MCF 10A (cell line): Measurements from ENCODE around the gene GPR39. TPM values are rescaled to one million over a fixed set of nuclear protein-coding genes. Genes with fewer than 3 reads are reported as not detected.

ENCODE experiments used
- BruUV-seq: library from RNA; stranded (reverse); fragments of 400-500 nt; replicated peaks from 2 replicates; lab custom pipeline; 2021; lab: Mats Ljungman, UMichigan
- CTCF ChIA-PET: fragments of 300-600 bp; sonication (Branson Sonifier 250); formaldehyde crosslinking; extraction: SDS; loops from one replicate; lab custom pipeline; 2021; ENCODE audit warnings: antibody characterized with exemption, inconsistent platforms; lab: Yijun Ruan, JAX
- POLR2A ChIA-PET: fragments of 300-600, 350-650 bp; sonication (Branson Sonifier 250); formaldehyde crosslinking; extraction: SDS; loops from one replicate; lab custom pipeline; 2020; ENCODE audit warnings: antibody characterized with exemption, inconsistent platforms; lab: Yijun Ruan, JAX
- DNase-seq: peaks from one replicate; pipeline ENCODE4 v3.0.0-alpha.2; 2018; ENCODE audit not compliant: unreplicated experiment
- H3K27ac Mint-ChIP-seq: one replicate; pipeline ENCODE4 v1.8.0; 2022; ENCODE audit warnings: mild to moderate bottlenecking, low read depth, mixed read lengths; ENCODE audit not compliant: unreplicated experiment
- H3K27me3 Mint-ChIP-seq: one replicate; pipeline ENCODE4 v1.8.0; 2022; ENCODE audit warnings: mixed read lengths; ENCODE audit not compliant: insufficient read depth, unreplicated experiment
- H3K36me3 Mint-ChIP-seq: one replicate; pipeline ENCODE4 v1.8.0; 2022; ENCODE audit warnings: mild to moderate bottlenecking, moderate library complexity, mixed read lengths; ENCODE audit not compliant: insufficient read depth, unreplicated experiment
- H3K4me1 Mint-ChIP-seq: one replicate; pipeline ENCODE4 v1.8.0; 2022; ENCODE audit warnings: mixed read lengths; ENCODE audit not compliant: insufficient read depth, unreplicated experiment
- H3K4me3 Mint-ChIP-seq: one replicate; pipeline ENCODE4 v1.8.0; 2022; ENCODE audit warnings: mild to moderate bottlenecking, moderate library complexity, mixed read lengths; ENCODE audit not compliant: unreplicated experiment
- H3K9me3 Mint-ChIP-seq: one replicate; pipeline ENCODE4 v1.8.0; 2022; ENCODE audit warnings: mixed read lengths; ENCODE audit not compliant: unreplicated experiment
- intact Hi-C: fragments of 100-400 bp; cut with micrococcal nuclease; formaldehyde crosslinking; loops from 2 replicates; pipeline ENCODE4 v1.14.1; 2022
- total RNA-seq: library from RNA; stranded (reverse); gene quantifications from 2 replicates; pipeline ENCODE4 v1.2.3, GENCODE V29; 2022
- TF ChIP-seq, protein P1 (sequence below): fragments of 200-600 bp; IDR thresholded peaks from one replicate; pipeline ENCODE4 v1.8.0; 2022; ENCODE audit warnings: antibody characterized with exemption, mild to moderate bottlenecking; ENCODE audit not compliant: unreplicated experiment

Gene GPR39
- total RNA-seq, 1 experiment from 2014 or later, result 7.2 TPM

DNA sequence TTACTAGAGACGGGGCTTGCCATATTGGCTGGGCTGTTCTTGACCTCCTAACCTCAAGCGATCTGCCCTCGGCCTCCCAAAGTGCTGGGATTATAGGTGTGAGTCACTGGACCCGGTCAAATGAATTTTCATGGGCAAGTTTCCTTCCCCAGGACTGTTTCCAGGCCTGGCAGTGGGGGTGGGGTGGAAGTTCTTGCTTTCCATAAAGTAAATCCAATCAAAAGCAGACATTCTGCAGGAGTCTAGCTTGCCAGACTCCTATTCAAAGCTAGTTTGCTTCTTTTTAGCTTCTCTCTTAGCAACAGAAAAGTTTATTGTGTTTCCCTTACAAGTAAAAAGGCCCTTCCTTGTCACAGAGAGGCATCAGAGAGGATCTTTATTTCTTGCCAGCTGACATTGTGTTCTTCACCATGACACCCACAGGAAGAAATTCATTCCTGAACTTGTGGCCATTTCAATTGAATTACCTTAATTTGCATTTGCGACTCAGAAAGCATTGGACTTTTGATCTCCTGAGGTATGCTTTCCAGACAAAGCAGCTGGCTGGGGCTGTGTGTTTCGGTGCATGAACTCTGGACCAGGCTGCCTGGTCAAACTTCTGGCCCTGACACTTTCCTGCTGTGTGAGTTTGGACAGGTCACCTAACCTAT is 215.5 kb downstream of the GPR39 start:
- no peak overlapping the region for H3K27ac Mint-ChIP-seq
- no peaks in the 10 kb centered on the region for H3K36me3 Mint-ChIP-seq
- peaks cover 3% of the 10 kb centered on the region for H3K4me1 Mint-ChIP-seq
- intact Hi-C loops, result no loop called here
- peak; percentile 46 for DNase-seq
- peaks cover 8% of the 10 kb centered on the region for H3K9me3 Mint-ChIP-seq
- CTCF ChIA-PET, result interaction anchor here (0.7 to 1.2 kb wide), 2 partner anchors 14 to 17 kb away, joined by 3 read pairs; no protein-coding TSS in a partner anchor
- no peak overlapping the region for H3K4me3 Mint-ChIP-seq
- POLR2A ChIA-PET, result no interaction called here
- TF ChIP-seq, protein P1, sequence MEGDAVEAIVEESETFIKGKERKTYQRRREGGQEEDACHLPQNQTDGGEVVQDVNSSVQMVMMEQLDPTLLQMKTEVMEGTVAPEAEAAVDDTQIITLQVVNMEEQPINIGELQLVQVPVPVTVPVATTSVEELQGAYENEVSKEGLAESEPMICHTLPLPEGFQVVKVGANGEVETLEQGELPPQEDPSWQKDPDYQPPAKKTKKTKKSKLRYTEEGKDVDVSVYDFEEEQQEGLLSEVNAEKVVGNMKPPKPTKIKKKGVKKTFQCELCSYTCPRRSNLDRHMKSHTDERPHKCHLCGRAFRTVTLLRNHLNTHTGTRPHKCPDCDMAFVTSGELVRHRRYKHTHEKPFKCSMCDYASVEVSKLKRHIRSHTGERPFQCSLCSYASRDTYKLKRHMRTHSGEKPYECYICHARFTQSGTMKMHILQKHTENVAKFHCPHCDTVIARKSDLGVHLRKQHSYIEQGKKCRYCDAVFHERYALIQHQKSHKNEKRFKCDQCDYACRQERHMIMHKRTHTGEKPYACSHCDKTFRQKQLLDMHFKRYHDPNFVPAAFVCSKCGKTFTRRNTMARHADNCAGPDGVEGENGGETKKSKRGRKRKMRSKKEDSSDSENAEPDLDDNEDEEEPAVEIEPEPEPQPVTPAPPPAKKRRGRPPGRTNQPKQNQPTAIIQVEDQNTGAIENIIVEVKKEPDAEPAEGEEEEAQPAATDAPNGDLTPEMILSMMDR, result no peak
- BruUV-seq, result no TSS peak
- H3K27me3 Mint-ChIP-seq, result no peaks in the 10 kb centered on the region

DNA sequence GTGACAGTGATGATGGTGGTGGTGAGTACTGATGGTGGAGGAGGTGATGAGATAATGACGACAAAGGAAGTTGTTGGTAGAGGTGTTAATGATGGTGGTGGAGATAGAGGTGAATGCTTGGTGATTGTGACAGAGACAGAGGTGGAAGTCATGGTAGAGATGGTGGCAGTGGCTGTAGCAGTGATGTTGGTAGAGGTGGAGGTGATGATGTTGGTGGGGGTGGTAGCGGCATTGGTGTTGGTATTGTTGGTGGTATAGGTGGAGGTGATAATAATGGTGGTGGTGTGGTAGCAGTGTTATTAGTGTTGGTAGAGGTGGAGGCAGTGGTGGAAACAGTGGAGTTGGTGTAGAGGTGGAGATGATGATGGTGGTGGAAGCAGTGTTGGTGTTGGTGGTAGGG is 217.0 kb downstream of the GPR39 start:
- Mint-ChIP-seq H3K36me3 (no peaks in the 10 kb centered on the region), H3K4me3 (no peak overlapping the region)
- CTCF ChIA-PET, result interaction anchor here (0.6 to 1.0 kb wide), 2 partner anchors 30 to 161 kb away, joined by 3 read pairs; no protein-coding TSS in a partner anchor

GRCh38 chr2:132636346-132636745 is 219.7 kb downstream of the GPR39 start:
- TF ChIP-seq, protein P1, result no peak
- Mint-ChIP-seq H3K4me3 (no peak overlapping the region), H3K36me3 (no peaks in the 10 kb centered on the region), H3K4me1 (no peaks in the 10 kb centered on the region), H3K9me3 (peaks cover 8% of the 10 kb centered on the region), H3K27me3 (no peaks in the 10 kb centered on the region), H3K27ac (no peak overlapping the region)
- ChIA-PET POLR2A (no interaction called here), CTCF (interaction anchor here (0.6 to 1.4 kb wide), 3 partner anchors 10 to 213 kb away, joined by 3 to 7 read pairs (median 5); no protein-coding TSS in a partner anchor)
- DNase-seq, result no peak
- BruUV-seq, result no TSS peak
- intact Hi-C loops, result no loop called here

More for the DNA sequence above, 217.0 kb downstream of the GPR39 start:
- peaks cover 8% of the 10 kb centered on the region for H3K9me3 Mint-ChIP-seq
- H3K27me3 Mint-ChIP-seq, result no peaks in the 10 kb centered on the region
- no TSS peak for BruUV-seq
- no peaks in the 10 kb centered on the region for H3K4me1 Mint-ChIP-seq
- intact Hi-C loops, result no loop called here
- no peak overlapping the region for H3K27ac Mint-ChIP-seq
- no peak for DNase-seq
- TF ChIP-seq, protein P1, result no peak
- POLR2A ChIA-PET, result no interaction called here

DNA sequence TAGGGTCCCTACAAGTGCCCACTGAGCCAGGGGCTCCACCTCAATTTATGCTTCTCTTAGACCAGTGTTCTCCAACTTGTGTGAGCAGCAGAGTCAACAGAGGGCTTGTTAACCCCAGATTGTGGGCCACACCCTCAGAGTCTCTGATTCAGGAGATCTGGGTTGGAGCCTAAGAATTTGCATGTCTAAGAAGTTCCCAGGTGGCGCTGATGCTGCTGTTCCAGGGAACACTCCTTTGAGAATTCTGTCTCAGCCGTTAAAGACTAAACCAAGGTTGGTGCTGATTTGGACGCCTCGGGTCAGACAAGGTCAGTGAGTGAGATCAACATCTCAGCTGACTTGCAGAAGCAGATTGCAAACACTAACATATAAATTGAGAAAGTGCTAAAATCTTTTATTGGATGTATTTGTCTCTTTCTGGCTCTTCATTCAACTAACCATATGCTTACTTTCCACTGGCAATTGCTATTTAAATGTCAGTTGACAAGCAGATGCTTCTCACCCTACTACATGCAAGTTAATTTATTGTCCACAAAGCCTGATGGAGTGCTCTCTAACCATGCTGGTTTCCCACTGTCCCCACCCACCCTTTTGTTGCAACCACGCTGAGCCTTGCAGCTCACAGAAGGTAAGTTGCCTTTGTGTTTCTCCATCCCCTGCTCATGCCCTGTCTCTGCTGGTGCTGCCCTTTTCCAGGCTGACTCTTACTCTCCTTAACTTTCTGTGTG is 221.9 kb downstream of the GPR39 start:
- Mint-ChIP-seq H3K9me3 (peaks cover 5% of the 10 kb centered on the region), H3K27ac (no peak overlapping the region), H3K4me3 (no peak overlapping the region), H3K27me3 (no peaks in the 10 kb centered on the region), H3K4me1 (no peaks in the 10 kb centered on the region), H3K36me3 (no peaks in the 10 kb centered on the region)
- intact Hi-C loops, result no loop called here
- ChIA-PET CTCF (interaction anchor here (0.8 kb wide), 1 partner anchor 27 kb away, joined by 3 read pairs; no protein-coding TSS in a partner anchor), POLR2A (no interaction called here)
- no peak for DNase-seq
- TF ChIP-seq, protein P1, result no peak
- BruUV-seq, result no TSS peak
